Endothelial cell of umbilical vein (primary cell): ENCODE results near the gene PPME1.

Experiments
- EZH2 ChIP-seq: IDR thresholded peaks from 2 replicates; pipeline ENCODE4 v1.6.1; 2012; ENCODE audit warnings: borderline replicate concordance, low read depth, mild to moderate bottlenecking, moderate library complexity, low read length, inconsistent platforms; ENCODE audit not compliant: severe bottlenecking
- MYC ChIP-seq: IDR thresholded peaks from one replicate; pipeline ENCODE4 v1.6.1; 2011; ENCODE audit warnings: mild to moderate bottlenecking, low read depth, low read length
- POLR2A ChIP-seq: IDR thresholded peaks from 2 replicates; pipeline ENCODE4 v1.6.1; 2012; ENCODE audit warnings: low read depth, mild to moderate bottlenecking, control low read depth, low read length
- POLR2AphosphoS5 ChIP-seq: IDR thresholded peaks from 2 replicates; pipeline ENCODE4 v1.6.1; 2012; ENCODE audit warnings: low read depth, mild to moderate bottlenecking, control low read depth, low read length, moderate library complexity; ENCODE audit not compliant: insufficient read depth
- TF ChIP-seq, protein P1 (sequence below), 2 donors: IDR thresholded peaks; 1 replicate in 1 of 2; 2 replicates in 1 of 2; pipeline ENCODE4 v1.5.1; 2011; ENCODE audit warnings: low read length in 2 of 2, mild to moderate bottlenecking in 2 of 2, moderate library complexity in 2 of 2, control low read depth in 1 of 2, inconsistent platforms in 1 of 2, low read depth in 1 of 2; ENCODE audit not compliant: insufficient read depth in 1 of 2; ENCODE audit errors: extremely low read depth in 1 of 2
- TF ChIP-seq, protein P2 (sequence below): IDR thresholded peaks from 2 replicates; pipeline ENCODE4 v1.6.1; 2011; ENCODE audit not compliant: insufficient read depth, insufficient read length

DNA sequence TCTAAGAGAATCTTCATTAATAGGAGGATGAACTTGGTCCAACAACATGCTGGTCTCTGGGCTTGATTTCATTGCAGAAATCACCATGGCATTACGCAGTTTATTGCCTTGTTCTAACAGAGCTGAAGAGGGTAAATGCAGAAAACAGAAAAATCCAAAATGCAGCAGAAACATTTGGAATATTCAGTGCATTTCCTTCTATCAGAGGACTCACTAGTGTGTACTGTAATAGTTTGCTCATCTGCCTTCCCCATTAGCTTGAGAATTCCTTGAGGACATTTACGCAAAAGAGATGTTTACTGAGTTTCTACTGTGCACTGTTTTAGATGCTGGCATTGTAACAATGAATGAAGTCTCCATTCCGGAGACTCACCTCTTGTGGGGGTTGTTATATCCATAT lies 37.7 kb upstream of the PPME1 start:
- TF ChIP-seq, protein P1, sequence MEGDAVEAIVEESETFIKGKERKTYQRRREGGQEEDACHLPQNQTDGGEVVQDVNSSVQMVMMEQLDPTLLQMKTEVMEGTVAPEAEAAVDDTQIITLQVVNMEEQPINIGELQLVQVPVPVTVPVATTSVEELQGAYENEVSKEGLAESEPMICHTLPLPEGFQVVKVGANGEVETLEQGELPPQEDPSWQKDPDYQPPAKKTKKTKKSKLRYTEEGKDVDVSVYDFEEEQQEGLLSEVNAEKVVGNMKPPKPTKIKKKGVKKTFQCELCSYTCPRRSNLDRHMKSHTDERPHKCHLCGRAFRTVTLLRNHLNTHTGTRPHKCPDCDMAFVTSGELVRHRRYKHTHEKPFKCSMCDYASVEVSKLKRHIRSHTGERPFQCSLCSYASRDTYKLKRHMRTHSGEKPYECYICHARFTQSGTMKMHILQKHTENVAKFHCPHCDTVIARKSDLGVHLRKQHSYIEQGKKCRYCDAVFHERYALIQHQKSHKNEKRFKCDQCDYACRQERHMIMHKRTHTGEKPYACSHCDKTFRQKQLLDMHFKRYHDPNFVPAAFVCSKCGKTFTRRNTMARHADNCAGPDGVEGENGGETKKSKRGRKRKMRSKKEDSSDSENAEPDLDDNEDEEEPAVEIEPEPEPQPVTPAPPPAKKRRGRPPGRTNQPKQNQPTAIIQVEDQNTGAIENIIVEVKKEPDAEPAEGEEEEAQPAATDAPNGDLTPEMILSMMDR (IDR thresholded peaks at IDR 0.05; ENCODE audit: extremely low read depth in 1 of 2, insufficient read depth in 1 of 2, low read depth in 1 of 2, low read length in 2 of 2), result no peak
- TF ChIP-seq, protein P2, sequence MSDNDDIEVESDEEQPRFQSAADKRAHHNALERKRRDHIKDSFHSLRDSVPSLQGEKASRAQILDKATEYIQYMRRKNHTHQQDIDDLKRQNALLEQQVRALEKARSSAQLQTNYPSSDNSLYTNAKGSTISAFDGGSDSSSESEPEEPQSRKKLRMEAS, result no peak
- no peak for TF ChIP-seq POLR2AphosphoS5
- TF ChIP-seq EZH2, result no peak
- TF ChIP-seq MYC, result no peak
- no peak for TF ChIP-seq POLR2A
